HG03432 (cell line): ENCODE data around the gene PPP2R2D.

Source experiments
- ATAC-seq: cut with Tn5 transposase; IDR thresholded peaks from one replicate; pipeline ENCODE4 v1.9.1; 2021; ENCODE audit warnings: mild to moderate bottlenecking, moderate library complexity; ENCODE audit not compliant: unreplicated experiment

PPP2R2D gene

GRCh38 chr10:131900350-131901152 is at the start of gene PPP2R2D:
Gene PPP2R2D, plus strand, starts transcription at chr10:131901008. Its CDS starts 141 bp downstream, at chr10:131901149.
- ATAC-seq: peak; percentile 90

- no peak for ATAC-seq
These were observed 49.5 kb upstream of the PPP2R2D start for GRCh38 chr10:131851346-131851745.

GRCh38 chr10:131852176-131852822 is 48.5 kb upstream of the PPP2R2D start:
- ATAC-seq: no peak

- no peak for ATAC-seq
These were observed 47.8 kb upstream of the PPP2R2D start for GRCh38 chr10:131852823-131853609.

GRCh38 chr10:131853610-131853964 is 47.2 kb upstream of the PPP2R2D start:
- no peak for ATAC-seq

- ATAC-seq: no peak
These were observed 46.1 kb upstream of the PPP2R2D start for GRCh38 chr10:131854579-131855335.

- ATAC-seq: no peak
These were observed 45.1 kb upstream of the PPP2R2D start for GRCh38 chr10:131855461-131856401.

GRCh38 chr10:131856441-131857094 is 44.2 kb upstream of the PPP2R2D start:
- no peak for ATAC-seq

- no peak for ATAC-seq
These were observed 43.4 kb upstream of the PPP2R2D start for GRCh38 chr10:131857156-131858117.

- ATAC-seq: no peak
These were observed 42.7 kb upstream of the PPP2R2D start for GRCh38 chr10:131858118-131858515.

GRCh38 chr10:131858583-131859340 is 42.0 kb upstream of the PPP2R2D start:
- ATAC-seq: no peak

GRCh38 chr10:131859341-131860020 is 41.3 kb upstream of the PPP2R2D start:
- ATAC-seq: no peak

GRCh38 chr10:131860311-131860710 is 40.5 kb upstream of the PPP2R2D start:
- no peak for ATAC-seq

- ATAC-seq: no peak
These were observed 39.9 kb upstream of the PPP2R2D start for GRCh38 chr10:131860806-131861440.

GRCh38 chr10:131862548-131862947 is 38.3 kb upstream of the PPP2R2D start:
- no peak for ATAC-seq

- no peak for ATAC-seq
These were observed 35.4 kb upstream of the PPP2R2D start for GRCh38 chr10:131865223-131865917.
